Mesothelial cell of epicardium (in vitro differentiated cells): ENCODE measurements around the gene KLHL1. TPM values are rescaled to one million over a fixed set of nuclear protein-coding genes. Genes with fewer than 3 reads are reported as not detected.
A peak's percentile ranks its signal among the peaks of the same experiment; 100 is the strongest.

Source experiments
- DNase-seq, 2 experiments: peaks; one replicate each; pipeline ENCODE4 v3.0.0; 2021; ENCODE audit warnings: low spot score in 2 of 2; ENCODE audit not compliant: unreplicated experiment in 2 of 2
- H3K27ac Mint-ChIP-seq: 2 replicates; pipeline ENCODE4 v1.8.0; 2021; ENCODE audit warnings: mixed read lengths
- H3K27me3 Mint-ChIP-seq: 2 replicates; pipeline ENCODE4 v1.8.0; 2021; ENCODE audit warnings: low read depth, mixed read lengths
- H3K36me3 Mint-ChIP-seq: 2 replicates; pipeline ENCODE4 v1.8.0; 2021; ENCODE audit warnings: mixed read lengths
- H3K4me1 Mint-ChIP-seq: 2 replicates; pipeline ENCODE4 v1.8.0; 2021; ENCODE audit warnings: mixed read lengths
- H3K4me3 Mint-ChIP-seq: 2 replicates; pipeline ENCODE4 v1.8.0; 2021; ENCODE audit warnings: mild to moderate bottlenecking, moderate library complexity, mixed read lengths
- H3K9me3 Mint-ChIP-seq: 2 replicates; pipeline ENCODE4 v1.8.0; 2021; ENCODE audit warnings: mixed read lengths
- total RNA-seq: library from RNA; stranded (reverse); gene quantifications from 3 replicates; pipeline ENCODE4 v1.2.1, GENCODE V29; 2021
- TF ChIP-seq, protein P1 (sequence below): fragments of 200-600 bp; sonication (generic); IDR thresholded peaks from one replicate; pipeline ENCODE4 v1.5.0; 2021; ENCODE audit warnings: antibody characterized with exemption; ENCODE audit not compliant: unreplicated experiment

KLHL1 gene
- total RNA-seq, 1 donor from 2014 or later, result not detected

DNA sequence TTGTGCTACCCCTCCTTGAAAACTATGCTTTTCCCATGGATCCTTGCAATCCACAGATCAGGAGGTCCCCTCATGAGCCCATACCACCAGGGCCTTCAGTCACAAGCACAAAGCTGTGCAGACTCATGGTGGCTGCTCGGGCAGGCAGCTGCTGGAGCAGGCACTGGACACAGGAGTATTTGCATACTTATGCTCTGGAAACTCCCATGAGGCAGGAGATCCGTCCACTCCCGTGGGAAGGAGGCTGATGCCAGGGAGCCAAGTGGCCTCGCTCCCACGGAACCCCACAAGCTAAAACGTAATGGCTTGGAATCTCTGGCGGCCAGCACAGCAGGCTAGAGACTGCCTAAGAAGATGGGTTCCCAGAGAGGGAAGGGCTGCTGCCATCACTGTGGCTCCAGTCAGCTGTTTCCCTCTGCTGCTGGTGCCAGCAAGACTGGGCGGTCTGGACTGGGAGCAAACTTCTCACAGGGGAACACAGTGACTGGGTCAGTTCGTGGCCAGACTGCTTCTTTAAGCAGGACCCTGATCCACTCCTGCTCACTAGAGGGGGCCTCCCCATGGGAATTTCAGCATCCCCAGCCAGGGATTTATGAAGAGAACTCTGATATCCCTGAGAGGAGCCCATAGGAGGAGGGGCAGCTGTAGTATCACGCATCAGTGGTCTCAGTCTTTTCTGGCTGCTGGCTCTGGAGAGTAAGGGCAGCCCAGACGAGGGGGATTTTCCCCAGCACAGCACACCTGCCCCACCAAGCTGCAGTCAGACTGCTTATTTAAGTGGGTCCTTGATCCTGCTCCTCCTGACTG lies 370.9 kb downstream of the KLHL1 start:
- no peaks in the 10 kb centered on the region for H3K27me3 Mint-ChIP-seq
- no peak overlapping the region for H3K27ac Mint-ChIP-seq
- peaks cover 12% of the 10 kb centered on the region for H3K9me3 Mint-ChIP-seq
- no peak for DNase-seq
- H3K4me3 Mint-ChIP-seq, result no peak overlapping the region
- no peaks in the 10 kb centered on the region for H3K36me3 Mint-ChIP-seq
- TF ChIP-seq, protein P1, sequence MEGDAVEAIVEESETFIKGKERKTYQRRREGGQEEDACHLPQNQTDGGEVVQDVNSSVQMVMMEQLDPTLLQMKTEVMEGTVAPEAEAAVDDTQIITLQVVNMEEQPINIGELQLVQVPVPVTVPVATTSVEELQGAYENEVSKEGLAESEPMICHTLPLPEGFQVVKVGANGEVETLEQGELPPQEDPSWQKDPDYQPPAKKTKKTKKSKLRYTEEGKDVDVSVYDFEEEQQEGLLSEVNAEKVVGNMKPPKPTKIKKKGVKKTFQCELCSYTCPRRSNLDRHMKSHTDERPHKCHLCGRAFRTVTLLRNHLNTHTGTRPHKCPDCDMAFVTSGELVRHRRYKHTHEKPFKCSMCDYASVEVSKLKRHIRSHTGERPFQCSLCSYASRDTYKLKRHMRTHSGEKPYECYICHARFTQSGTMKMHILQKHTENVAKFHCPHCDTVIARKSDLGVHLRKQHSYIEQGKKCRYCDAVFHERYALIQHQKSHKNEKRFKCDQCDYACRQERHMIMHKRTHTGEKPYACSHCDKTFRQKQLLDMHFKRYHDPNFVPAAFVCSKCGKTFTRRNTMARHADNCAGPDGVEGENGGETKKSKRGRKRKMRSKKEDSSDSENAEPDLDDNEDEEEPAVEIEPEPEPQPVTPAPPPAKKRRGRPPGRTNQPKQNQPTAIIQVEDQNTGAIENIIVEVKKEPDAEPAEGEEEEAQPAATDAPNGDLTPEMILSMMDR, result no peak
- no peaks in the 10 kb centered on the region for H3K4me1 Mint-ChIP-seq

- Mint-ChIP-seq H3K27ac (no peak overlapping the region), H3K4me3 (no peak overlapping the region), H3K36me3 (no peaks in the 10 kb centered on the region), H3K9me3 (peaks cover 3% of the 10 kb centered on the region), H3K27me3 (no peaks in the 10 kb centered on the region), H3K4me1 (no peaks in the 10 kb centered on the region)
- DNase-seq, result no peak
- TF ChIP-seq, protein P1, result no peak
Measured at GRCh38 chr13:69721631-69722030, 386.6 kb downstream of the KLHL1 start.

- Mint-ChIP-seq H3K27ac (no peak overlapping the region), H3K4me3 (no peak overlapping the region), H3K4me1 (no peaks in the 10 kb centered on the region), H3K36me3 (no peaks in the 10 kb centered on the region), H3K9me3 (peaks cover 3% of the 10 kb centered on the region), H3K27me3 (no peaks in the 10 kb centered on the region)
- DNase-seq, result no peak
- TF ChIP-seq, protein P1, result no peak
Measured at GRCh38 chr13:69720278-69720983, 387.8 kb downstream of the KLHL1 start.

DNA sequence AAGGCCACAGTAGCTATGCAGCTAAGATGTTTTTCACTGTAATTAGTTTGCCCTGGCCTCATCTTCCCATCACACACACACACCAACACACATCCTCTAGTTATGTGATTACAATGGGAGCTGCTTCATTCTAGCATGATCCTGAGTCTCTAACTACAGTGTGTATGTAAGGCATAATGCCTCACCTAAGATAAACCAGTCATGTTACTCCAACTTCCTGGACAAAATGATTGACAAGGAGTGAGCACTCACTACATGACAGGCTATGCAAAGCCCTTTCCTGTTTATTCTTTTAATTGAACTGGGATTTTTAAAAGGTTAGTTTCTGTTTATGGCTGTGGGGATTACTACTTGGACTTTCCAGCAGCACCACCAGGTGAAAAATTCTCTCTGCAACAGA lies 401.4 kb downstream of the KLHL1 start:
- Mint-ChIP-seq H3K4me3 (no peak overlapping the region), H3K4me1 (peaks cover 7% of the 10 kb centered on the region), H3K27ac (no peak overlapping the region), H3K9me3 (no peaks in the 10 kb centered on the region), H3K36me3 (no peaks in the 10 kb centered on the region), H3K27me3 (no peaks in the 10 kb centered on the region)
- DNase-seq, result no peak
- TF ChIP-seq, protein P1, result no peak

DNA sequence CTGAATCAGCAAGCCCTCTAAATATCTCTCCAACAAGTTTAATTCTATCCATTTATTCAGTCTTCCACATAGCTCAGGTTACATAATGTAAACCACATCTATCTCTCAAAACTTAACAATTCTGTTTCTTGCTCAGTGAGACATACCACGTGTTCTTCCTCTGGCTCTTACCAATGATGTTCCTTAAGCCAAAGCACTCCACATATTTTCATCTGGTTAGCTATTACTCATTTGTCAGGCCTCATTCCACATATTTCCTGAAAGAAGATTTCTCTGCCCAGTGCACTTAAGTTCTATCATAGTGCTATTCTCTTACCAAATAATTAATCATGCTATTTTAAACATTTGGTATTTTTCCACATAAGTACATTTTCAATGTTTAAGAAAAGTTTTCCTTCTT lies 403.9 kb downstream of the KLHL1 start:
- Mint-ChIP-seq H3K4me3 (no peak overlapping the region), H3K36me3 (no peaks in the 10 kb centered on the region), H3K27me3 (no peaks in the 10 kb centered on the region), H3K27ac (peak overlapping the region; percentile 3), H3K9me3 (no peaks in the 10 kb centered on the region), H3K4me1 (peaks cover 7% of the 10 kb centered on the region)
- TF ChIP-seq, protein P1, result no peak
- no peak for DNase-seq
